Activated CD8-positive, alpha-beta T cell treated with anti-CD3 and anti-CD28 coated beads for 36 hours (primary cell): ENCODE results near the gene NPDC1. TPM values are rescaled to one million over a fixed set of nuclear protein-coding genes. Genes with fewer than 3 reads are reported as not detected.

ENCODE experiments used
- ATAC-seq: fragments of 200-7000 bp; cut with Tn5 transposase; one replicate; pipeline ENCODE4 v1.10.0; 2021; ENCODE audit warnings: mild to moderate bottlenecking, moderate library complexity
- CTCF ChIA-PET: fragments of 350-600 bp; sonication (Branson Sonifier 250); formaldehyde crosslinking; loops from one replicate; lab custom pipeline; 2021; ENCODE audit warnings: antibody characterized with exemption; lab: Charles Lee
- POLR2A ChIA-PET: fragments of 350-600 bp; sonication (Branson Sonifier 250); formaldehyde crosslinking; loops from one replicate; lab custom pipeline; 2021; ENCODE audit warnings: antibody characterized with exemption; lab: Charles Lee
- DNase-seq: peaks from one replicate; pipeline ENCODE4 v3.0.0-alpha.2; 2020
- H3K27ac Mint-ChIP-seq: one replicate; pipeline ENCODE4 v1.8.0; 2021; ENCODE audit warnings: mild to moderate bottlenecking, mixed read lengths
- H3K27me3 Mint-ChIP-seq: one replicate; pipeline ENCODE4 v1.8.0; 2021; ENCODE audit warnings: mixed read lengths
- H3K36me3 Mint-ChIP-seq: one replicate; pipeline ENCODE4 v1.8.0; 2021; ENCODE audit warnings: low read depth, mixed read lengths
- H3K4me1 Mint-ChIP-seq: one replicate; pipeline ENCODE4 v1.8.0; 2021; ENCODE audit warnings: low read depth, mixed read lengths
- H3K4me3 Mint-ChIP-seq: one replicate; pipeline ENCODE4 v1.8.0; 2021; ENCODE audit warnings: mild to moderate bottlenecking, moderate library complexity, mixed read lengths
- H3K9me3 Mint-ChIP-seq: one replicate; pipeline ENCODE4 v1.8.0; 2021; ENCODE audit warnings: mixed read lengths
- CTCF ChIP-seq: fragments of 200-600 bp; IDR thresholded peaks from one replicate; pipeline ENCODE4 v1.8.0; 2022; ENCODE audit warnings: antibody characterized with exemption, mild to moderate bottlenecking
- intact Hi-C: fragments of 100-400 bp; cut with micrococcal nuclease; formaldehyde crosslinking; loops from one replicate; pipeline ENCODE4 v1.10.0; 2022
- total RNA-seq, 2 experiments: library from RNA; stranded (reverse); gene quantifications; one replicate each; pipeline ENCODE4 v1.2.3, GENCODE V29; 2021

Gene NPDC1
- total RNA-seq, 2 experiments from 2014 or later: 18.2 to 21.2 TPM

GRCh38 chr9:137039611-137040366, 6.2 kb downstream of the NPDC1 start:
- Mint-ChIP-seq H3K27ac (no peak overlapping the region), H3K4me1 (peaks cover 8% of the 10 kb centered on the region), H3K36me3 (no peaks in the 10 kb centered on the region), H3K9me3 (no peaks in the 10 kb centered on the region), H3K4me3 (no peak overlapping the region), H3K27me3 (peaks cover 8% of the 10 kb centered on the region)
- ATAC-seq (no peak), DNase-seq (no peak)
- intact Hi-C loops: loop anchor here (5.0 kb wide), 1 partner anchor 252 kb away; no protein-coding TSS in a partner anchor
- ChIA-PET CTCF (interaction anchor here (3.7 kb wide), 1 partner anchor 10 kb away, joined by 18 read pairs; no protein-coding TSS in a partner anchor), POLR2A (interaction anchor here (1.0 kb wide), 1 partner anchor 231 kb away, joined by 3 read pairs; no protein-coding TSS in a partner anchor)
- no peak for TF ChIP-seq CTCF

DNA sequence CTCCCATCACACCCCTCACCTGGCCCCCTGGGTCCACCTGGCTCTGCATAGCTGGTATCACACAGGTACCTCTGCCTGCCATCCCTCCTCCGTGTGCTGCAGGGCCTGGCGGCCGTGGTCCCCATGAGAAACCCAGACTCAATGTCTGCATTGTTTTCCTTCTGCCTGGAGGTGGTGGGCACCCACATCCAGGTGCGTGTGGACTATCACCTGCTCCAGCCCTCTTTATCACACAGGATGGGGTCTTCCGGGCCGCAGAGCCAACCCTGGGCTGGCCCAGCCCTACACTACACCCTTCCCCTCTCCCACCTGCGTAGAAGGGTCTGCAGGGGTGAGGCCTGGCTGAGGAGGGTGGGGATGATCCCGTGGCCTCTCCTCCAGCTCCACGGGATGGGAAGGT, 7.1 kb downstream of the NPDC1 start:
- ChIA-PET POLR2A (interaction anchor here (0.6 to 1.0 kb wide), 2 partner anchors 94 to 230 kb away, joined by 3 read pairs; partner anchors contain the start of genes C8G and FBXW5), CTCF (interaction anchor here (0.7 to 3.7 kb wide), 3 partner anchors 9 to 30 kb away, joined by 3 to 18 read pairs (median 4); no protein-coding TSS in a partner anchor)
- Mint-ChIP-seq H3K4me3 (no peak overlapping the region), H3K27ac (no peak overlapping the region), H3K9me3 (no peaks in the 10 kb centered on the region), H3K4me1 (peaks cover 9% of the 10 kb centered on the region), H3K27me3 (peaks cover 6% of the 10 kb centered on the region), H3K36me3 (no peaks in the 10 kb centered on the region)
- TF ChIP-seq CTCF: no peak
- DNase-seq (no peak), ATAC-seq (no peak)
- intact Hi-C loops: loop anchor here (5.0 kb wide), 1 partner anchor 252 kb away; no protein-coding TSS in a partner anchor

DNA sequence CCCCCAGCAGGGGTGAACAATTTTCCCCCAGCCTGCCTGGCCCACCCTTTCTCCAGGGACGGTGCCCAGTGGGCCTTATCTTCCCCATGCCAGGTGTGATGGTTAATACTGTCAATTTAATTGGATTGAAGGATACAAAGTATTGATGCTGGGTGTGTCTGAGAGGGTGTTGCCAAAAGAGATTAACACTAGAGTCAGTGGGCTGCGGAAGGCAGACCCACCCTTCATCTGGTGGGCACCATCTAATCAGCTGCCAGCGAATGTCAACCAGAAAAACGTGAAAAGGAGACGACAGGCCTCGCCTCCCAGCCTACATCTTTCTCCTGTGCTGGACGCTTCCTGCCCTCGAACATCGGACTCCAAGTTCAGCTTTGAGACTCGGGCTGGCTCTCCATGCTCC, 8.5 kb downstream of the NPDC1 start:
- CTCF ChIA-PET: interaction anchor here (1.2 to 3.7 kb wide), 6 partner anchors 8 to 89 kb away, joined by 3 to 42 read pairs (median 10); no protein-coding TSS in a partner anchor
- no peak for TF ChIP-seq CTCF
- DNase-seq: no peak
- intact Hi-C loops: loop anchor here (5.0 kb wide), 1 partner anchor 250 kb away; no protein-coding TSS in a partner anchor
- Mint-ChIP-seq H3K27ac (no peak overlapping the region), H3K4me1 (peaks cover 17% of the 10 kb centered on the region), H3K36me3 (no peaks in the 10 kb centered on the region), H3K9me3 (no peaks in the 10 kb centered on the region), H3K4me3 (no peak overlapping the region), H3K27me3 (peaks cover 2% of the 10 kb centered on the region)
- ATAC-seq: no peak
- POLR2A ChIA-PET: no interaction called here

DNA sequence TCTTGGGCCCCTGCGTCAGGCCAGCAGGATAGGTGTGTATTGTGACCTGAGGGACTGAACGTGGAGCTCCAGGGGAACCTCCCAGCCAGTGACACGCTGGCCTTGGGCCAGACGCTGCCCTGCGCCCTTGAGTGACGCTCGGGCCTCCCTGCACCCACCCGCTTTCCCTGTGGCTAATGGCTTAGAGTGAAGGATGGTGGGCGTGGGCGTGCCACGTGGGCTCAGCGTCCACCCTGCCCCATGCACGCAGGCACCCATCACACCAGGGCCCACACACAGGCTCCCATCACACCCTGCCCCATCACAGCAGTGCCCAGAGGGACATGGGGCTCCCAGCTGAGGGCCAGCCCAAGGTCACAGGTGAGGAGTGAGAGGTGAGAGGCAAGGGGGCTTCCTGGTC, 8.9 kb downstream of the NPDC1 start:
- ATAC-seq (no peak), DNase-seq (no peak)
- ChIA-PET POLR2A (no interaction called here), CTCF (interaction anchor here (0.7 to 3.7 kb wide), 7 partner anchors 8 to 89 kb away, joined by 3 to 42 read pairs (median 15); partner anchors contain the start of gene NPDC1)
- H3K4me3 Mint-ChIP-seq: no peak overlapping the region
- no peak overlapping the region for H3K27ac Mint-ChIP-seq
- peaks cover 20% of the 10 kb centered on the region for H3K4me1 Mint-ChIP-seq
- H3K27me3 Mint-ChIP-seq: peaks cover 2% of the 10 kb centered on the region
- H3K9me3 Mint-ChIP-seq: no peaks in the 10 kb centered on the region
- intact Hi-C loops: loop anchor here (5.0 kb wide), 1 partner anchor 250 kb away; no protein-coding TSS in a partner anchor
- TF ChIP-seq CTCF: no peak
- no peaks in the 10 kb centered on the region for H3K36me3 Mint-ChIP-seq
